HL-60 (cell line): ENCODE data around the gene SLC35A5.

ENCODE experiments used
- DNase-seq, 2 experiments: peaks; one replicate each; pipeline ENCODE4 v3.0.0-alpha.2; 2010 to 2020; ENCODE audit warnings: low read depth in 1 of 2, low spot score in 1 of 2
- H3K27ac ChIP-seq: fragments of 250-450 bp; sonication (Bioruptor Pico); replicated peaks from 2 replicates; pipeline ENCODE4 v1.5.1; 2020; ENCODE audit warnings: mild to moderate bottlenecking, moderate library complexity
- H3K27me3 ChIP-seq: fragments of 250-450 bp; sonication (Bioruptor Pico); 2 replicates; pipeline ENCODE4 v1.5.1; 2021; ENCODE audit warnings: mild to moderate bottlenecking, moderate library complexity; ENCODE audit not compliant: insufficient read depth, poor library complexity, severe bottlenecking
- H3K4me3 ChIP-seq: replicated peaks from 2 replicates; pipeline ENCODE4 v1.5.1; 2011; ENCODE audit warnings: mild to moderate bottlenecking, control low read depth, low read length; ENCODE audit not compliant: insufficient read depth
- GABPA ChIP-seq: IDR thresholded peaks from 2 replicates; pipeline ENCODE4 v1.6.1; 2012; ENCODE audit warnings: low read depth
- POLR2AphosphoS5 ChIP-seq: IDR thresholded peaks from 2 replicates; pipeline ENCODE4 v1.6.1; 2012; ENCODE audit warnings: low read depth
- SPI1 ChIP-seq: IDR thresholded peaks from 2 replicates; pipeline ENCODE4 v1.6.1; 2012; ENCODE audit warnings: low read depth, mild to moderate bottlenecking, borderline replicate concordance
- TF ChIP-seq, protein P1 (sequence below): IDR thresholded peaks from 2 replicates; pipeline ENCODE4 v1.6.1; 2012; ENCODE audit warnings: low read depth; ENCODE audit not compliant: insufficient replicate concordance
- TF ChIP-seq, protein P2 (sequence below): IDR thresholded peaks from one replicate; pipeline ENCODE4 v1.5.1; 2011; ENCODE audit warnings: low read length, control low read depth, inconsistent platforms; ENCODE audit not compliant: insufficient read depth

SLC35A5 gene

DNA sequence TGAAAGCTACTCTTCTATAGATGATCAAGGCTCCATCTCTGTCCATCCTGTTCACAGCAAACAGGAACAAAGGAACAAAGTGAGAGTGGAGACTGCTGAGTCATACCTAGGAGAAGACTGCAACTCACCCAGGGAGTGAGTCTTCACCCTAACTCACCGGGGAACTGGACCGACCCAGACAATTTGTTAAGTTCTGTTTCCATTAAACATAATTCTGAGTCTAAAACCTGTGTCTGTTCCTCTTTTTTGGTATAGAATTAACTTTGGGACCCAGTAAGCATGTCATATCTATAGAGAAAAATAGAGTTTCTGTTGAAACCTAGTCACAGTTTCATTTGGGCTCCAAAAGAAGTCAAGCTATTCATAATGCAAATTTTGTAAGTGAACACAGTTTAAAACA lies 57.5 kb downstream of the SLC35A5 start:
- Histone ChIP-seq H3K27ac (no peak overlapping the region), H3K4me3 (no peak overlapping the region), H3K27me3 (no peaks in the 10 kb centered on the region)
- no peak for TF ChIP-seq SPI1
- no peak for TF ChIP-seq POLR2AphosphoS5
- TF ChIP-seq, protein P1, sequence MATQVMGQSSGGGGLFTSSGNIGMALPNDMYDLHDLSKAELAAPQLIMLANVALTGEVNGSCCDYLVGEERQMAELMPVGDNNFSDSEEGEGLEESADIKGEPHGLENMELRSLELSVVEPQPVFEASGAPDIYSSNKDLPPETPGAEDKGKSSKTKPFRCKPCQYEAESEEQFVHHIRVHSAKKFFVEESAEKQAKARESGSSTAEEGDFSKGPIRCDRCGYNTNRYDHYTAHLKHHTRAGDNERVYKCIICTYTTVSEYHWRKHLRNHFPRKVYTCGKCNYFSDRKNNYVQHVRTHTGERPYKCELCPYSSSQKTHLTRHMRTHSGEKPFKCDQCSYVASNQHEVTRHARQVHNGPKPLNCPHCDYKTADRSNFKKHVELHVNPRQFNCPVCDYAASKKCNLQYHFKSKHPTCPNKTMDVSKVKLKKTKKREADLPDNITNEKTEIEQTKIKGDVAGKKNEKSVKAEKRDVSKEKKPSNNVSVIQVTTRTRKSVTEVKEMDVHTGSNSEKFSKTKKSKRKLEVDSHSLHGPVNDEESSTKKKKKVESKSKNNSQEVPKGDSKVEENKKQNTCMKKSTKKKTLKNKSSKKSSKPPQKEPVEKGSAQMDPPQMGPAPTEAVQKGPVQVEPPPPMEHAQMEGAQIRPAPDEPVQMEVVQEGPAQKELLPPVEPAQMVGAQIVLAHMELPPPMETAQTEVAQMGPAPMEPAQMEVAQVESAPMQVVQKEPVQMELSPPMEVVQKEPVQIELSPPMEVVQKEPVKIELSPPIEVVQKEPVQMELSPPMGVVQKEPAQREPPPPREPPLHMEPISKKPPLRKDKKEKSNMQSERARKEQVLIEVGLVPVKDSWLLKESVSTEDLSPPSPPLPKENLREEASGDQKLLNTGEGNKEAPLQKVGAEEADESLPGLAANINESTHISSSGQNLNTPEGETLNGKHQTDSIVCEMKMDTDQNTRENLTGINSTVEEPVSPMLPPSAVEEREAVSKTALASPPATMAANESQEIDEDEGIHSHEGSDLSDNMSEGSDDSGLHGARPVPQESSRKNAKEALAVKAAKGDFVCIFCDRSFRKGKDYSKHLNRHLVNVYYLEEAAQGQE: no peak
- no peak for DNase-seq

DNA sequence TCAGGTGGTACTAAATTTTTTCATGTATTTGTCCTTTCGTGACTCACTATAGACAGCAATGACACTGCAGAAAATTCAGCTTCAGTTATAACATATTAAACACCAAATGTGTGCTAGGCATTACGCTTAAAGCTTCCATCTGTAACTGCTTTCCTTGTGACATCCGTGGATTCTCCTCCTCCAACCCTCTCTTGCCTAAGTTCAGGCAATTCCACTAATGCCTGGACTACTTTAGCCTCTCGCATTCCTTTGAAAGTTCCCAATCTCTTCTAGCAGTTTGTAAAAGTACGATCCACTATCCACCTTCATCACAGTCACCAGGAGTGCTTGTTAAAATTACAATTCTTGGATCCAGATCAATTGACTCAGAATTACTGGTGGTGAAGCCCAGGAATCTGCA lies 61.4 kb downstream of the SLC35A5 start:
- H3K27me3 ChIP-seq: no peaks in the 10 kb centered on the region
- no peak overlapping the region for H3K4me3 ChIP-seq
- DNase-seq: no peak
- TF ChIP-seq, protein P1: no peak
- TF ChIP-seq SPI1 (no peak), GABPA (no peak), POLR2AphosphoS5 (no peak)
- TF ChIP-seq, protein P2, sequence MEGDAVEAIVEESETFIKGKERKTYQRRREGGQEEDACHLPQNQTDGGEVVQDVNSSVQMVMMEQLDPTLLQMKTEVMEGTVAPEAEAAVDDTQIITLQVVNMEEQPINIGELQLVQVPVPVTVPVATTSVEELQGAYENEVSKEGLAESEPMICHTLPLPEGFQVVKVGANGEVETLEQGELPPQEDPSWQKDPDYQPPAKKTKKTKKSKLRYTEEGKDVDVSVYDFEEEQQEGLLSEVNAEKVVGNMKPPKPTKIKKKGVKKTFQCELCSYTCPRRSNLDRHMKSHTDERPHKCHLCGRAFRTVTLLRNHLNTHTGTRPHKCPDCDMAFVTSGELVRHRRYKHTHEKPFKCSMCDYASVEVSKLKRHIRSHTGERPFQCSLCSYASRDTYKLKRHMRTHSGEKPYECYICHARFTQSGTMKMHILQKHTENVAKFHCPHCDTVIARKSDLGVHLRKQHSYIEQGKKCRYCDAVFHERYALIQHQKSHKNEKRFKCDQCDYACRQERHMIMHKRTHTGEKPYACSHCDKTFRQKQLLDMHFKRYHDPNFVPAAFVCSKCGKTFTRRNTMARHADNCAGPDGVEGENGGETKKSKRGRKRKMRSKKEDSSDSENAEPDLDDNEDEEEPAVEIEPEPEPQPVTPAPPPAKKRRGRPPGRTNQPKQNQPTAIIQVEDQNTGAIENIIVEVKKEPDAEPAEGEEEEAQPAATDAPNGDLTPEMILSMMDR: no peak
- no peak overlapping the region for H3K27ac ChIP-seq

DNA sequence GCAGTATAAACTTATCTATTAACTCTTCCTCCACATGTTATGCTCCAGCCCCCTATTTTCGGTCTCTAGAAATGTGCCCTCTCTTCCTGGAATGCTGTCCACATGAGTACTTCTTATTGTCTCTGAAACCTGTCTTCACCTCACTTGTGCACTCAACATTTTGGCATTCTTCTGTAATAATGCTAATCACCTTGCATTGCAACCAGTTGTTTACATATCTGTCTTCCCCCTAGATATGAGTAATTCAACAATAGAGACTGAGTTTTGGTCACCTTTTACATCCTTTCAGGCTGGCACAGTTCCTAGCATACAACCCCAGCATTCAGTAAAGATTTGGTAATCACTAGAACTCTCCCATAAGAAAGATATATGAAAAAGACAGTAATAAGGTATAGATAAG lies 61.9 kb downstream of the SLC35A5 start:
- TF ChIP-seq POLR2AphosphoS5 (no peak), GABPA (no peak), SPI1 (no peak)
- TF ChIP-seq, protein P1: no peak
- TF ChIP-seq, protein P2: no peak
- no peak for DNase-seq
- H3K27me3 ChIP-seq: no peaks in the 10 kb centered on the region
- no peak overlapping the region for H3K27ac ChIP-seq
- H3K4me3 ChIP-seq: no peak overlapping the region

DNA sequence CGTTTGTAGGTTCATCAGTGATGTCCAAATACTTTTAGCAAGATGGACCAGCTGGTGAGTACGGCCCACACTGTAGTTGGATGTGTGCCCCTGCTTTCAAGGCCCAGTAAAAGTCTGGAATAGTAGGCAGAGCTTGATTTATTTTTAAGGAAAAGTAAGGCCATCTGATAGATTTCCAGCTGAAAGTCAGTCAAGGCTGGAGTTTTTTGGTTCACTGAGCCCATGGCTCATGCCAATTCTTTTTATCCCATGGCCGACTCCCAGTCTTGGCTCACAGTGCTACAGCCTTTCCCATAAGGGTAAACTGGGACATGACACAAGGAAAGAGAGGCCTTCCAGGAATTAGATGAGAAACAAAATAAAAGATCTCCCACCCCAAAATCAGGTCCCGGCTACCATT lies 65.6 kb downstream of the SLC35A5 start:
- Histone ChIP-seq H3K27me3 (no peaks in the 10 kb centered on the region), H3K27ac (no peak overlapping the region), H3K4me3 (no peak overlapping the region)
- TF ChIP-seq SPI1: no peak
- TF ChIP-seq POLR2AphosphoS5: no peak
- TF ChIP-seq, protein P1: no peak
- no peak for TF ChIP-seq GABPA
- TF ChIP-seq, protein P2: no peak
- DNase-seq: no peak
